Activated CD4-positive, alpha-beta T cell treated with anti-CD3 and anti-CD28 coated beads, Interleukin-2, Interleukin-6, amounts not matched to agents 100 ng/mL and 50 ng/mL, durations not matched to agents 16 hours and 8 hours (primary cell): ENCODE data around the gene TNFSF8.

Source experiments
- DNase-seq: peaks from one replicate; pipeline ENCODE4 v3.0.0-alpha.2; 2020

Gene TNFSF8

DNA sequence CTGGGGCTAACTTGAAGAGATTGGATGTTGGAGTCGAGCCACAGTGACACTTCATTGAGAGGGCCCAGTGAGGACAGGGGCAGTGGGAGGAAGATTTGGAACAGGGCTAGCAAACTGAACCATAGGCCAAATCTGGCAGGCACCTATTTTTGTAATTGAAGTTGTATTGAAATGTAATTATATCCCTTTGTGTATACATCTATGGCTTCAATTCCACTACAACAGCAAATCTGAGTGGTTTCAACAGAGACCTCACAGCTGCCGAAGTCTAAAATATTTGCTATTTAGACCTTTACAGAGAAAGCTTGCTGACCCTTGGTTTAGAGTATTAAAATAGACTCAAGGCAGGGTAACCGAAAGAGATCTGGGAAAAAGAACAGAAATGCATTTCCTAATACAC, 4.7 kb upstream of the TNFSF8 start:
- no peak for DNase-seq

GRCh38 chr9:114932502-114932901, 2.1 kb upstream of the TNFSF8 start:
- no peak for DNase-seq

DNA sequence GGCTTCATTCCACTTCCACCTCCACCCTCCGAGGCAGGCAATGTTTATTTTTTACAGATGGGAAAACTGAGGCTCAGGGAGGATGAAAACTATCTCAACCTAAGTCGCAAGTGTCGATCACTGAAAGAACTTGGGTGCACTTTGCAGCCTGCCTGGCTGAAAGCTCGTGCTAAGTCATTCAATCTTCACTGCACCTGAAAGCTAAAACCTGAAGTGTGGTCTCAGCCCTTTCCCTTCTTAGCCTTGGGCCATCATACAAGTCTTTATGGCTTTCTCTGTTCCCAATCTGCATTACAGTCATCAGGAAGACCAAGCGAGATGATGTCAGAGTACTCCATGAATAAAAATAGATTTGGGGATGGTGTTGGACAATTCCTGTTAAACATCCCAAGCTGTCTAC, 1.0 kb upstream of the TNFSF8 start:
- no peak for DNase-seq

DNA sequence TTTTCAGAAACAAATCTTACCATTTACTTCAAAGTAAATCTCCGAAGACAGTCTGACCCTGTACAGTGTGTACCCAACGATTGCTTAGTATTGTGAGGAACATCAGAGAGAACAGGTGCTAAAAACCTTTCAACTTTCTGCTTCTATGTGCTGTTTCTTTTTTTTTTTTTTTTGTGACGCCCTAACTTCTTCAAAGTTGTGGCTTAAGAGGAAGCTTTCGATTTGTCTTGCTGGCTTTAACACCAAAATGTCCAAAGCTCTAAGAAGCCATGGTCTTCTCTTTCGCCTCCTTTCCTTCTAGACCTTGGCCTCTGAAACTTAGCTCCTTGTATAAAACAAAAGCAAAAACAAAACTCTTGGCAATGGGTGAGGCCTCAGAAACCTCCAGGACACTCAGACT, 1.2 kb downstream of the TNFSF8 start:
- peak; percentile 30 for DNase-seq

- DNase-seq, result no peak
These were observed 1.7 kb downstream of the TNFSF8 start for GRCh38 chr9:114928671-114929070.

DNA sequence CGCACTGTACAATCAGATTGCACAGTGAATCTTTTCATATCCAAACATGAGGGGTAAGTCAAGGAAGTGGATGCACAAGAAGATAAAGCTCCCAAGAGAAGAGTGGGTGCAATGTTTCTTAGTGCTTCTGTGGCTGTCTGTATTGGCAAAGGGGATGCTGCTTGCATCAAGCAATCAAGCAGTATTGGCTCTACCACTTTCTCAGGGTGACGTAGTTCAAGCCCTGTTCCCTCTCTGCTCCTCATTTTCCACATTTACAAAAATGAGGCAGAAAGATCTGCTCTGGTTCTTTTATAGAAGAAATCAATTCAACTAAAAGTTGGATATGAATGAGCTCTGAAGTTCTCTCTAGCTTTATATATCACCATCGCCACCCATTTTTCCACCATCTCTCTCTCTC, 2.3 kb downstream of the TNFSF8 start:
- peak; percentile 32 for DNase-seq

DNA sequence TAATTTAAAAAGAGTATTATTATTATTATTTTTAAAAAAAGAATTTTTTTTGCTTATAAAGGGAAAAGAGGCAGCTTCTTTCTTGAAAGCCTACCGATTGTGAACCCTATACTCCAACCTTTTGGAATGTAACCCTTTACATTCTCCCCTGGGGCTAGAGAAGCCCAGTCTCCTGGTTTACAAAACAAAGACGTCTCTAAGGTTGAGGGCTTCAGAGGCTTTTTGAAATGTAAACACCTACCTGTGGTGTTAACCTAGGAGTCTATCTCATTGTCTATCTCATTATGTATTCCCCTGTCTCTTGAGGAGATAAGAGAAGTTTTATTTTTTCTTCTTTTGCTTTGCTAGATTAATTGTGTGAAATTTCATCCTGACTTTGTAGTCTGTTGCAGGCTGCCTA, 4.7 kb downstream of the TNFSF8 start:
- no peak for DNase-seq

- DNase-seq, result no peak
These were observed 5.4 kb downstream of the TNFSF8 start for GRCh38 chr9:114925039-114925438.

- DNase-seq, result no peak
These were observed 6.1 kb downstream of the TNFSF8 start for GRCh38 chr9:114924327-114924726.

- no peak for DNase-seq
These were observed 6.5 kb downstream of the TNFSF8 start for GRCh38 chr9:114923918-114924317.

DNA sequence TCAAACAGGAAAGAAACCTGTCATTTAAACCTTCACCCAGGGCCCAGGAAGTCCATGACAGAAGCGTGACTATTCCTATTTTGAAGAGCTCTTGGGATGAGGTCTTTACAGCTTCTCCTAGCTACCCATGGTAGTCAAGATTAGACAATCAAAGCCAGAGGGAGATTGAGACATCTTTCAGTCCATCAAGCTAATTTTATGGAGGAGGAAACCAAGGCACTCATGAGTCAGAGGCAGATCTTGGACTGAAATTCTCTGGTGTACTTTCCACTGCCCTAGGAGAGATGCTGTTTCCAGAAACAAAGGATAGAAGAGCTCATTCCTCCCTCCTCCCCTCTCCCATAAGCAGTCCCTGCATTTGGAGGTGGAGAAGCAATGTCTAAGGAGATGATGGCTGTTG, 9.2 kb downstream of the TNFSF8 start:
- no peak for DNase-seq

- DNase-seq, result peak; percentile 50
These were observed 10.8 kb downstream of the TNFSF8 start for GRCh38 chr9:114919611-114920010.

DNA sequence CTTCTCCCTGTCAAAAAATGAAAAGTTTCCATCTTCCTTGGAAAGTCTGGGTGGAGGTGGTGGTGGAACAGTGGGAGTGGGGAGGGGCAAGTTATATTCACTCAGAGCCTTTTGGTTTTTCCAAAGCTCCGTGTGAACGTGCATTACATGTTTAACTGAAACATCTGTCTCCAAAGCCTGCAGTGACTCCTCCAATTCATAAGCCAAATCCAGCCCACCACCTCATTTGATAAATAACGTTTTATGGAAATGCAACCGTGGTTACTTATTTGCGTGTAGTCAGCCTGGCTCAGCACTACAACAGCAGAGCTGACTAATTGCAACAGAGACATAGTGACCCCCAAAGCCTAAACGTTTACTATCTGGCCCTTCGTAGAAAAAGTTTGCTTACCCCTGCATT, 13.9 kb downstream of the TNFSF8 start:
- DNase-seq, result no peak

DNA sequence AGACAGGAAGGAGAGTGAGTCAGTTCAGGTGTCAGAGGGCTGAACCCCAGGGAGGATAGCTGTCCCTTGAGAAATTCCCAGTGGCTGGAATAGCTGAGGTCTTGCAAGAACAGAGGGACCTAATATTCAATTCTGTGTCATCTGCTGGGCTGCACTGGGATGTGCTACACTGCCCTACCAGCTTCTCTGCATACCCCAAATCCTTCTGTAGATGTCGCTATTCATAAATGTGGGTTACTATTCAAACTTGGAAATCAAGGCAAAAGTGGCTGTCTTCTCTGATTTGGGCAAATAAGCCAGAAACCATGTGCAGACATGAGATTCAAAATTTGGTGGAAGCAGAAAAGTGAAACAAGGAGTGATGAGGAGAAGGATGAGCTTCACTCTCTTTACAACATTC, 16.3 kb downstream of the TNFSF8 start:
- DNase-seq, result no peak

DNA sequence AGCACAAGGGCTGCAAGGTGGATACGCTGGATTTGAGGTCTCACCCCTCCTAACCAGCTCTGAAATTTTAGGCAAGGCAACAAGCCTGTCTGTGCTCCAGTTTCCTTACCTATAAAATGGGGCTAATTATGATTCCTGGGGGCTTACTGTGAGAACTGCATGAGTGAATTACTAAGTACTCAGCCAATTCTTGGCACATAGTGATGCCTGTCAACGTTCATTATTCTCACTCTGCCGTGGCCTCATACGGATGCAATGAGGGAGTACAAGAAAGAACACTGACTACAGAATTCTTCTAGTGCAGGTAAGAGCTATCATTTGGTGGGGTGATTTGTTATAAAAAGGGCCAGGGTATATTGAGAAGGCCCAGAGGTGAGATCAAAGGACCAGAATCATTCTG, 16.7 kb downstream of the TNFSF8 start:
- no peak for DNase-seq

DNA sequence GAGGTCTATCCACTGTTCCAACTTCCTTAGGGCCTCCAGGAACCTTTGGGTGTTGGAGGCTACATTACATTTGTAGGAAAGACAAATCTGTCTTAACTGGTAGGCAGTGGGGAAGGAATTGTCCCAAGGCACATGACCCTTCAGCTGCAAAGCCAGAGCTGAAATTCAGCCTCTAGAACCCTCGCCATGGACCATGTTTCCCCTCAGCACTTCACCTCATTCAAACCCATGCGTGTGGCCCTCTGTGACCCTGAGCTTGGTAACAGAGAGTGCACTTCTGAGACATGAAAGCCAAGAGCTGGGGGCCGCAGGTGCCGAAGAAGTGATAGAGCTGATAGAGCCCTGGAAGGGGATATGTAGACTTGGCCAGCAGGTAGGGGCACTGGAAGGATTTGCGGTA, 17.2 kb downstream of the TNFSF8 start:
- DNase-seq, result no peak

DNA sequence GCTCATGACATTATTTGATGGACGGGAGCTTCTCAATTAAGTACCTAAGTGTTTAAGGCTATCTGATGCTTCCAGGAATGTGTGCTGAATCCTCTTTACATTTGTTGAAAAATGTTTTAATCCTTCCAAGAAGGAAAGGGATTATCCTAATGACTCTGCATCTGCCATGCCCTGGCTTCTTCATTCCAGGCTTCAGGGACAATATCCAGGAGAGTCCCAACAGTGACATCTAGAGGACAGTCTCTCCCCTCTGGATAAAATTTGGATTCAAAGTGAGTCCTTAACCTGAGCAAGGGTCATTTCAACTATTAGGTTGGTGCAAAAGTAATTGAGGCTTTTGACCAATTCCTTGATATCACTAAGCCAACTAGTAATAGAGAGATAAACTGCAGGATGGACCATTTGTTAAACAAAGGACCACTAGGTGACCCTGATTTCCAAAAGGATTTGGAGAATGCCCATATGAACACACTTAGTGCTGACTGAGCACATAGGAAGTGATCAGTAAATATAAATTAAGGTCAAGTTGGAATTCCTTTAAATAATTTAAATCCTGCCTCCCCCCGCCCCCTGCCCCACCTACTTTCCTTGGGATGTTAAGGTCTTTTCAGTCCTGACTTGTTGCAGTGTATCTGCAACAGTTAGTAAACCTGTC, 19.1 kb downstream of the TNFSF8 start:
- no peak for DNase-seq

DNA sequence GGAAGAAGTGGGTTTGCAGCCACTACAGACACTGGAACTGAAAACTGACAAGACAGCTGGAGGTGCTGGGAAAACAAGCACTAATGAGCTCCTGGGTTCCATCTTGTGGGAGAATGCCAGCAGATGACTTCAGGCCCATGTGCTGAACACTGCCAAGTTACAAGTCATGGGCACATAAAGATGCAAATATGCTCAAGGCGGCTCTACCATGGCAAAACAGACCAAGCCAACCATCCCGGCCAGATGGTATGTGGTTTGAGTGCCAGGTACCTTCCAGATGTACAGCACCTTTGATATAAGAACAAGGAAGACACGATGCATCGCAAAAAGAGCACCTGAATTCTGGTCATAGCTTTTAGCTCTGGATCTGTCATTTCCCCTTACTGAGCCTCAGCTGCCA, 19.9 kb downstream of the TNFSF8 start:
- no peak for DNase-seq

DNA sequence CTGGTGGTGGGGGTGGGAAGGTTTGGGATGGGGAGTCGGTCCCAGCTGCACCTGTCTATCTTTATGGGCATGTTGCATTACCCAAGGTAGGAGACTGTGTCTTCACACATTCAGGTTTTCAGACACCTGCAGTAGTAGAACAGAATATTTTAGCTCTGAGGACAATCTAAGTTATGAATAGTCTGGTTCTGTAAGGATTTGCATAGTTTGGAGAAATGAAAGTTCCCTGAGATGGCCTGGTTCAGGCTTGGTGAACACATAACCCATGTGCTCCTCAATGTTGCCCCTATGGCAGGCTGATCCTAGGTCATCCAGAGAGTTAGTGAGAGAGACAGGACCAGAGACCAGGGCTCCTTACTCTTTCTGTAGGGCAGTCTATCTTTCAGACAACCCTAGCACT, 20.7 kb downstream of the TNFSF8 start:
- no peak for DNase-seq

GRCh38 chr9:114908805-114909448, 21.5 kb downstream of the TNFSF8 start:
- DNase-seq, result peak; percentile 49

DNA sequence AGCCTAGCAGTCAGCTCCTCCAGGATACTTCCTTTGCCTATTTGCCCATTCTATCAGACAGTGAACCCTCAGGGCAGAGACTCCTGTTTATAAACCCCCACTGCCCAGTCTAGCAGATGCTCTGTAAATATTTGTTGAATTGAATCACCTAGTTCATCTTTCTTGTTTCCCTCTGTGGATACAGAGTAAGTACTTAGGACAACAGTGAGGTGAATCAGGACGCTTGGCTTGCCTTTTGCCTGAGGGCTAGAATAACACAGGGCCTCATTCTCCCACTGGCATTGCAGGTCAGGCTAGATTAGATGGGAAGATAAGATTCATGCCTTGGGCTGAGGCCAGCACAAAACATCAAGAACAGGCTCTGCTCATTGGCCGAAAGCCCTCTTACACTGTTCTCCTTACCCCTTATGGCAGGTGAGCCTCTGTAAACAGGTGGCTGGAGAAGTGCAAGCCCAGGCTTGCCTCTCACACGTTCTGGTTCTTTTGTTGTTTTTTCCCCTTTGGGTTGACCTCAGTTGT, 22.2 kb downstream of the TNFSF8 start:
- DNase-seq, result peak; percentile 43

DNA sequence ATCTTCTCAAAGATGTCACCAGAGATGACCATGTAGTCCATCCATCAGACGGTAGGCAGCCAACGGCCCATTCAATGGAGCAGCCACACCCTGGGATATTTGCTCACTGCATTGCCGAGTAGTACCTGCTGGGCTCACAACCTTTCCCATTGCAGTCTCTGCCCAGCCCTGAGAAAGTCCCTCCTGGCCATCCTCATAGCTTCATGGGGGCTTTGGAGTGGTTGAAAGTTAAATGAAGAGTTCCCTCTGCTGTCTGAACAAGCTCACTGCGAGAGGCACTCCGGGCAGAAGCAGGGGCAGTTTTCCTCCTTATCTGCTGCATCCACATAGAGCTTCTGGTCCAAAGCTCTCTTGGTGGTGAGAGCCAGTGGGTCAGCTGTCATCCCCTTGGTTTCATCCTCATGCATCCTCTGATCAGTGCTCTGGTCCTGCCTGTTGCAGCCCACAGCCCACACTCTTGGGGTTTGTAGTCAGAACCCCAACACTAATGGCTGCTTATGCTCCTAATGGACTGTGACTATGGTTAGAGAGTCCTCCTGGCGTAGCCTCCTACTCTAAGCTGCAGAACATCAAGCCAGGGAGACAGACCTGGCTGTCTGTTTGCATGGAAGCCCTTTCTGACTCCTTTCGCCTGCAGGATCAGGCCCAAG, 23.3 kb downstream of the TNFSF8 start:
- DNase-seq, result peak; percentile 50

DNA sequence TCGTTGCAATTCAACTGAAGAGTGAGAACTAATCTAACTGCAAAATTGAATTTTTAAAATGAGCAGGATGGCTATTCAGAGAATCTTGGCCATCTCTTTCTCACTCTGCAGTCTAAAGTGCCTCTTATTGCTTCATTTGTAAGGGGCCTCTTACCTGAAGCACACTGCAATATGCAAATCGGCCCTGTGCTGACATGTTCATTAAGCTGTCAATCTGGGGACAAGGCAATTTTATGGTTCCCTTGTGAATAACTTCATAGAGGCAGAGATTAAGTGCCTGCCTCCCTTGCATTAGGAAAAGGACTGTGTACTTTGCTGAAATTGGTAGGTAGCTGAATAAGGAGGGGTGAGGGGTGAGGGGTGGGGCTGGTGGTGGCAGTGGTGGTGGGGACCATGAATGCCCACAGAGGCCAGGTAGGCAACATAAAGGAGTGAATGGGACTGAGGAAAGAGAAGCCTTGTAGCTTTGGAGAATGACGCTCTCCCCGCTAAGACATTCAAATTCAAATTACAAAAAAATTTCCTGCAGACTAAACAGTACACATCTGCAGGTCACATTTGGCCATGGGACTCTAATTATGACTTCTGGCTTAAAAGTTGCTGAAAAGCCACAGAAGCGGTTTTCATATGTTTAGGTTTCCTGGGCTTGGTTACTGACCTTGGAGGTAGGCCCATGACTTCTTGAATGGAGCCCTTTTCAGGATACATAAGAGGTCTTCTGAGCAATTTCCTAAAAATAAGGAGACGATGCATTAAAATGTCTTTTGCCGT, 25.0 kb downstream of the TNFSF8 start:
- DNase-seq, result no peak
